CD4-positive, CD25-positive, alpha-beta regulatory T cell (primary cell): ENCODE data around the gene LRRC40. TPM values are rescaled to one million over a fixed set of nuclear protein-coding genes. Genes with fewer than 3 reads are reported as not detected.
A peak's percentile ranks its signal among the peaks of the same experiment; 100 is the strongest.

Experiments used
- ATAC-seq, 2 donors: fragments of 150-1000 bp; cut with Tn5 transposase; one replicate each; pipeline ENCODE4 v1.10.0; 2021; ENCODE audit warnings: low read depth in 2 of 2, moderate number of reproducible peaks in 2 of 2, moderate library complexity in 1 of 2
- DNase-seq, 3 donors: peaks; one replicate each; pipeline versions ENCODE4 v3.0.0 to v3.0.0-alpha.2; 2012 to 2022; ENCODE audit warnings: mixed read lengths in 1 of 3
- H3K27ac ChIP-seq: one replicate; pipeline ENCODE4 v1.7.0; 2013; ENCODE audit warnings: mild to moderate bottlenecking, low read length; ENCODE audit not compliant: insufficient read depth, poor library complexity, severe bottlenecking
- H3K27me3 ChIP-seq: one replicate; pipeline ENCODE4 v1.7.0; 2013; ENCODE audit warnings: low read length; ENCODE audit not compliant: control insufficient read depth, insufficient read depth
- H3K36me3 ChIP-seq: one replicate; pipeline ENCODE4 v1.7.0; 2013; ENCODE audit warnings: mild to moderate bottlenecking, low read length, moderate library complexity; ENCODE audit not compliant: control insufficient read depth, insufficient read depth
- H3K4me1 ChIP-seq: 2 replicates; pipeline ENCODE4 v1.7.0; 2013; ENCODE audit warnings: mild to moderate bottlenecking, low read length; ENCODE audit not compliant: insufficient read depth, control insufficient read depth, poor library complexity, severe bottlenecking
- H3K4me3 ChIP-seq: one replicate; pipeline ENCODE4 v1.7.0; 2013; ENCODE audit warnings: low read depth, mild to moderate bottlenecking, low read length, moderate library complexity
- H3K9me3 ChIP-seq, 2 experiments: 1 replicate in 1 of 2; 2 replicates in 1 of 2; pipeline ENCODE4 v1.7.0; 2013; ENCODE audit warnings: low read length in 2 of 2, mild to moderate bottlenecking in 1 of 2, moderate library complexity in 1 of 2; ENCODE audit not compliant: control insufficient read depth in 2 of 2
- H3K27ac Mint-ChIP-seq, 3 donors: one replicate each; pipeline ENCODE4 v1.8.0; 2020 to 2022; ENCODE audit warnings: mild to moderate bottlenecking in 3 of 3, mixed read lengths in 3 of 3, moderate library complexity in 2 of 3
- H3K27me3 Mint-ChIP-seq: one replicate; pipeline ENCODE4 v1.8.0; 2022; ENCODE audit warnings: mild to moderate bottlenecking, mixed read lengths
- H3K36me3 Mint-ChIP-seq: one replicate; pipeline ENCODE4 v1.8.0; 2020; ENCODE audit warnings: mixed read lengths
- H3K4me1 Mint-ChIP-seq, 4 donors: one replicate each; pipeline ENCODE4 v1.8.0; 2020 to 2022; ENCODE audit warnings: mixed read lengths in 4 of 4, mild to moderate bottlenecking in 1 of 4
- H3K4me3 Mint-ChIP-seq, 4 donors: one replicate each; pipeline ENCODE4 v1.8.0; 2020 to 2022; ENCODE audit warnings: mild to moderate bottlenecking in 4 of 4, mixed read lengths in 4 of 4, moderate library complexity in 3 of 4
- H3K9me3 Mint-ChIP-seq, 7 donors: one replicate each; pipeline ENCODE4 v1.8.0; 2020 to 2022; ENCODE audit warnings: mixed read lengths in 7 of 7, mild to moderate bottlenecking in 3 of 7, moderate library complexity in 2 of 7
- polyA plus RNA-seq, 4 donors: library from polyadenylated mRNA; unstranded; fragments of 300-500 nt; fragmentation: Illumina TruSeq; gene quantifications; one replicate each; pipeline ENCODE4 v1.2.3, GENCODE V29; 2021
- total RNA-seq: library from RNA; stranded (reverse); gene quantifications from one replicate; pipeline ENCODE4 v1.2.3, GENCODE V29; 2022

The LRRC40 gene
- total and polyA plus RNA-seq, 5 donors from 2014 or later, result 6.9 to 15.7 (median 8.6) TPM

- peak overlapping the region; percentile 48 for H3K27ac ChIP-seq
- H3K27me3 ChIP-seq, result no peaks in the 10 kb centered on the region
- peak overlapping the region; percentile 5 for H3K4me3 ChIP-seq
- H3K36me3 Mint-ChIP-seq, result peaks cover 33% of the 10 kb centered on the region
- peaks cover 45 to 64% (median 52%) of the 10 kb centered on the region in 4 donors for H3K4me1 Mint-ChIP-seq
- H3K27me3 Mint-ChIP-seq, result no peaks in the 10 kb centered on the region
- ATAC-seq (peak in 1 of 2 donors; percentile 37), DNase-seq (peak in 1 of 3 donors; percentile 42)
- H3K27ac Mint-ChIP-seq, result peak overlapping the region in 2 of 3 donors; percentile 43 to 44
- peaks cover 66% of the 10 kb centered on the region for H3K36me3 ChIP-seq
- no peaks in the 10 kb centered on the region for H3K9me3 ChIP-seq
- H3K9me3 Mint-ChIP-seq, result no peaks in the 10 kb centered on the region
- peak overlapping the region in 3 of 4 donors; percentile 26 to 67 (median 56) for H3K4me3 Mint-ChIP-seq
- peaks cover 43% of the 10 kb centered on the region for H3K4me1 ChIP-seq
These were observed 22.1 kb upstream of the LRRC40 start for GRCh38 chr1:70227439-70227838.

- no peak overlapping the region for H3K27ac ChIP-seq
- H3K4me1 ChIP-seq, result peaks cover 58% of the 10 kb centered on the region
- peaks cover 25% of the 10 kb centered on the region for H3K36me3 Mint-ChIP-seq
- peak overlapping the region; percentile 4 for H3K4me3 ChIP-seq
- H3K9me3 ChIP-seq, result no peaks in the 10 kb centered on the region
- no peak for DNase-seq
- H3K36me3 ChIP-seq, result peaks cover 41% of the 10 kb centered on the region
- peak overlapping the region in 3 of 4 donors; percentile 24 to 98 (median 43) for H3K4me3 Mint-ChIP-seq
- no peaks in the 10 kb centered on the region for H3K27me3 ChIP-seq
- peak overlapping the region in 1 of 3 donors; percentile 44 for H3K27ac Mint-ChIP-seq
- peaks cover 51 to 74% (median 63%) of the 10 kb centered on the region in 4 donors for H3K4me1 Mint-ChIP-seq
- no peak for ATAC-seq
- H3K27me3 Mint-ChIP-seq, result peaks cover 8% of the 10 kb centered on the region
- H3K9me3 Mint-ChIP-seq, result peaks cover 0 to 1% (median 0%) of the 10 kb centered on the region in 7 donors
These were observed 19.6 kb upstream of the LRRC40 start for GRCh38 chr1:70224954-70225353.

GRCh38 chr1:70222716-70223235 lies 17.4 kb upstream of the LRRC40 start:
- H3K4me1 Mint-ChIP-seq, result peaks cover 42 to 71% (median 58%) of the 10 kb centered on the region in 4 donors
- H3K36me3 Mint-ChIP-seq, result peaks cover 19% of the 10 kb centered on the region
- no peak for DNase-seq
- Histone ChIP-seq H3K4me1 (peaks cover 57% of the 10 kb centered on the region), H3K27me3 (no peaks in the 10 kb centered on the region), H3K27ac (peak overlapping the region; percentile 97), H3K9me3 (no peaks in the 10 kb centered on the region), H3K36me3 (peaks cover 23% of the 10 kb centered on the region), H3K4me3 (peak overlapping the region; percentile 95)
- peak overlapping the region; percentile 94 to 97 (median 95) for H3K27ac Mint-ChIP-seq
- peaks cover 0 to 1% (median 0%) of the 10 kb centered on the region in 7 donors for H3K9me3 Mint-ChIP-seq
- H3K27me3 Mint-ChIP-seq, result peaks cover 8% of the 10 kb centered on the region
- no peak for ATAC-seq
- peak overlapping the region; percentile 94 to 98 (median 96) for H3K4me3 Mint-ChIP-seq

GRCh38 chr1:70221238-70222121 lies 16.1 kb upstream of the LRRC40 start, which contains the start of gene SRSF11:
Gene SRSF11, plus strand, starts transcription at chr1:70221380. Its CDS starts 257 bp downstream, at chr1:70221637.
- H3K4me1 ChIP-seq, result peaks cover 44% of the 10 kb centered on the region
- H3K4me3 ChIP-seq, result peak within 1 kb of the TSS; percentile 95
- ATAC-seq (peak; percentile 96 to 98), DNase-seq (peak; percentile 95 to 96 (median 96))
- peaks cover 29% of the 10 kb centered on the region for H3K36me3 ChIP-seq
- H3K27ac ChIP-seq, result peak within 1 kb of the TSS; percentile 97
- H3K9me3 ChIP-seq, result no peaks in the 10 kb centered on the region
- Mint-ChIP-seq H3K4me1 (peaks cover 38 to 69% (median 52%) of the 10 kb centered on the region in 4 donors), H3K27ac (peak within 1 kb of the TSS; percentile 94 to 97 (median 95)), H3K4me3 (peak within 1 kb of the TSS; percentile 94 to 98 (median 96)), H3K9me3 (peaks cover 0 to 1% (median 0%) of the 10 kb centered on the region in 7 donors), H3K36me3 (peaks cover 19% of the 10 kb centered on the region), H3K27me3 (peaks cover 8% of the 10 kb centered on the region)
- H3K27me3 ChIP-seq, result no peaks in the 10 kb centered on the region

- H3K27me3 Mint-ChIP-seq, result peaks cover 8% of the 10 kb centered on the region
These were observed 15.3 kb upstream of the LRRC40 start for GRCh38 chr1:70220517-70221237.

GRCh38 chr1:70220015-70220414 lies 14.6 kb upstream of the LRRC40 start:
- no peaks in the 10 kb centered on the region for H3K27me3 ChIP-seq
- ATAC-seq, result no peak
- H3K4me3 Mint-ChIP-seq, result peak overlapping the region in 3 of 4 donors; percentile 50 to 98 (median 52)
- H3K27ac Mint-ChIP-seq, result peak overlapping the region; percentile 24 to 94 (median 79)
- peak overlapping the region; percentile 97 for H3K27ac ChIP-seq
- no peaks in the 10 kb centered on the region for H3K9me3 ChIP-seq
- H3K36me3 Mint-ChIP-seq, result peaks cover 25% of the 10 kb centered on the region
- no peak overlapping the region for H3K4me3 ChIP-seq
- peaks cover 8% of the 10 kb centered on the region for H3K27me3 Mint-ChIP-seq
- no peak for DNase-seq
- peaks cover 40 to 62% (median 48%) of the 10 kb centered on the region in 4 donors for H3K4me1 Mint-ChIP-seq
- H3K4me1 ChIP-seq, result peaks cover 39% of the 10 kb centered on the region
- H3K36me3 ChIP-seq, result peaks cover 36% of the 10 kb centered on the region
- peaks cover 0 to 1% (median 0%) of the 10 kb centered on the region in 7 donors for H3K9me3 Mint-ChIP-seq

More at GRCh38 chr1:70220517-70221237, 15.3 kb upstream of the LRRC40 start:
- Mint-ChIP-seq H3K4me3 (peak overlapping the region; percentile 94 to 98 (median 96)), H3K9me3 (peaks cover 0 to 1% (median 0%) of the 10 kb centered on the region in 7 donors), H3K36me3 (peaks cover 19% of the 10 kb centered on the region), H3K4me1 (peaks cover 38 to 63% (median 47%) of the 10 kb centered on the region in 4 donors), H3K27ac (peak overlapping the region; percentile 94 to 97 (median 95))
- Histone ChIP-seq H3K36me3 (peaks cover 35% of the 10 kb centered on the region), H3K4me1 (peaks cover 39% of the 10 kb centered on the region), H3K27ac (peak overlapping the region; percentile 97), H3K9me3 (no peaks in the 10 kb centered on the region), H3K4me3 (peak overlapping the region; percentile 86), H3K27me3 (no peaks in the 10 kb centered on the region)
- no peak for DNase-seq
- ATAC-seq, result no peak

GRCh38 chr1:70211541-70211940 lies 6.2 kb upstream of the LRRC40 start:
- Mint-ChIP-seq H3K4me3 (peak overlapping the region in 3 of 4 donors; percentile 27 to 68 (median 65)), H3K27ac (no peak overlapping the region), H3K27me3 (no peaks in the 10 kb centered on the region), H3K4me1 (peaks cover 10 to 62% (median 44%) of the 10 kb centered on the region in 4 donors), H3K36me3 (peaks cover 24% of the 10 kb centered on the region), H3K9me3 (no peaks in the 10 kb centered on the region)
- Histone ChIP-seq H3K27me3 (no peaks in the 10 kb centered on the region), H3K4me1 (peaks cover 41% of the 10 kb centered on the region), H3K9me3 (no peaks in the 10 kb centered on the region), H3K36me3 (peaks cover 28% of the 10 kb centered on the region), H3K4me3 (no peak overlapping the region), H3K27ac (no peak overlapping the region)
- DNase-seq, result no peak
- no peak for ATAC-seq
